K562 (cell line): ENCODE measurements around the gene FARP1. TPM values are rescaled to one million over a fixed set of nuclear protein-coding genes. Genes with fewer than 3 reads are reported as not detected.

Source experiments
- FOXK2 ChIP-seq, 2 experiments: fragments of 450-650 bp; IDR thresholded peaks in 1 of 2; conservative IDR thresholded peaks in 1 of 2; 2 replicates each; pipeline ENCODE4 v1.6.1; 2016; ENCODE audit warnings: low read depth in 2 of 2, mild to moderate bottlenecking in 1 of 2
- TFAP4 ChIP-seq: sonication (generic); formaldehyde crosslinking; IDR thresholded peaks from 2 replicates; pipeline ENCODE4 v1.8.0; 2022; ENCODE audit warnings: missing genetic modification reagents, mild to moderate bottlenecking, moderate library complexity, borderline replicate concordance
- ZNF407 ChIP-seq: fragments of 450-650 bp; IDR thresholded peaks from 2 replicates; pipeline ENCODE4 v1.6.1; 2016; ENCODE audit warnings: low read depth
- polyA plus RNA-seq, 8 experiments: library from polyadenylated mRNA; depleted of rRNA in 4 of 8; stranded (reverse) in 5 of 8; unstranded in 3 of 8; fragments of >200 nt; fragmentation: Nextera tagmentation in 2 of 8; fragmentation: Illumina TruSeq in 1 of 8; extraction: Ambion mirVana in 2 of 8; extraction: Trizol in 1 of 8; gene quantifications; 2 replicates each; pipeline versions ENCODE4 v1.2.1 to v1.2.3, GENCODE V29; 2011 to 2014; ENCODE audit warnings: inconsistent platforms in 1 of 8, missing spikeins in 1 of 8
- total RNA-seq, 7 experiments: library from RNA; depleted of rRNA in 6 of 7; stranded (reverse); fragments of >200 nt in 6 of 7; fragmentation: Illumina TruSeq in 2 of 7; extraction: Trizol in 2 of 7; gene quantifications; 2 replicates each; pipeline versions ENCODE4 v1.2.1 to v1.2.3, GENCODE V29; 2011 to 2021; ENCODE audit warnings: low replicate concordance in 1 of 7

FARP1 gene
- total and polyA plus RNA-seq, 9 of the 15 experiments (the other 6 are each of a cell fraction or from before 2014, with no cell fraction given), result 0.03 to 0.29 (median 0.05) TPM; not detected in 3

DNA sequence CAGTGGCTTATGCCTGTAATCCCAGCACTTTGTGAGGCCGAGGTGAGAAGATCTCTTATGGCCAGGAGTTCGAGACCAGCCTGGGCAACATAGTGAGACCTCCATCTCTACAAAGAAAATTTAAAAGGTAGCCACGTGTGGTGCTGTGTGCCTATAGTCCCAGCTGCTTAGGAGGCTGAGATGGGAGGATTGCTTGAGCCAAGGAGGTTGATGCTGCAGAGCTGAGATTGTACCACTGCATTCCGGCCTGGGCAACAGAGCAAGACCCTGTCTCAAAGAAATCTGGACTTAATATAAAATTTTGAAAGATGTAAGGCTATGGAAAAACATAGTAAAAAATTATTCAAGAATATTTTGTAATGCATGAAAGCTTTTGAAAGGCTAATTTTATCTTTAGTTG, 99.5 kb downstream of the FARP1 start (continued):
- TF ChIP-seq ZNF407 (no peak), FOXK2 (conservative IDR thresholded peaks at IDR 0.05 in 1 of 2, IDR thresholded peaks at IDR 0.05 in 1 of 2; ENCODE audit: low read depth in 2 of 2) (no peak), TFAP4 (CRISPR knock-in tag) (no peak)
